Left ventricle myocardium inferior (tissue), 1 donor: ENCODE results near the gene CDC42BPG. TPM values are rescaled to one million over a fixed set of nuclear protein-coding genes. Genes with fewer than 3 reads are reported as not detected.

Experiments used
- DNase-seq: peaks from one replicate; pipeline ENCODE4 v3.0.0-alpha.2; 2020
- H3K27ac ChIP-seq: fragments of 200-600 bp; replicated peaks from 2 replicates; pipeline ENCODE4 v1.8.0; 2021
- H3K27me3 ChIP-seq: fragments of 200-600 bp; 2 replicates; pipeline ENCODE4 v1.8.0; 2021; ENCODE audit warnings: low read depth
- H3K36me3 ChIP-seq: fragments of 200-600 bp; 2 replicates; pipeline ENCODE4 v1.8.0; 2021
- H3K4me1 ChIP-seq: fragments of 200-600 bp; 2 replicates; pipeline ENCODE4 v1.8.0; 2021
- H3K4me3 ChIP-seq: fragments of 200-600 bp; 2 replicates; pipeline ENCODE4 v1.8.0; 2021; ENCODE audit warnings: mild to moderate bottlenecking, moderate library complexity
- H3K9me3 ChIP-seq: fragments of 200-600 bp; replicated peaks from 2 replicates; pipeline ENCODE4 v1.8.0; 2021
- CTCF ChIP-seq: fragments of 200-600 bp; IDR thresholded peaks from 2 replicates; pipeline ENCODE4 v1.8.0; 2021; ENCODE audit warnings: antibody characterized with exemption, mild to moderate bottlenecking, borderline replicate concordance
- intact Hi-C: fragments of 100-400 bp; cut with micrococcal nuclease; formaldehyde crosslinking; loops from one replicate; pipeline ENCODE4 v1.11.0; 2022
- total RNA-seq: library from RNA; stranded (reverse); fragmentation: NEBNext Ultra II Directional; extraction: Animal tissue kit (Norgen Biotek cat#: 25700); gene quantifications from one replicate; pipeline ENCODE4 v1.2.1, GENCODE V29; 2021
- donor health status: DM: no; HTN: yes; CAD: no; lungs with severe emphysema.

CDC42BPG gene
- total RNA-seq, 1 donor from 2014 or later = 1.1 TPM

GRCh38 chr11:64859542-64860414 lies 15.3 kb upstream of the CDC42BPG start:
- no peaks in the 10 kb centered on the region for H3K9me3 ChIP-seq
- DNase-seq = no peak
- H3K4me3 ChIP-seq = no peak overlapping the region
- H3K27ac ChIP-seq = peak overlapping the region; percentile 93
- H3K27me3 ChIP-seq = no peaks in the 10 kb centered on the region
- TF ChIP-seq CTCF = no peak
- H3K4me1 ChIP-seq = peaks cover 100% of the 10 kb centered on the region
- intact Hi-C loops = no loop called here
- H3K36me3 ChIP-seq = peaks cover 31% of the 10 kb centered on the region

DNA sequence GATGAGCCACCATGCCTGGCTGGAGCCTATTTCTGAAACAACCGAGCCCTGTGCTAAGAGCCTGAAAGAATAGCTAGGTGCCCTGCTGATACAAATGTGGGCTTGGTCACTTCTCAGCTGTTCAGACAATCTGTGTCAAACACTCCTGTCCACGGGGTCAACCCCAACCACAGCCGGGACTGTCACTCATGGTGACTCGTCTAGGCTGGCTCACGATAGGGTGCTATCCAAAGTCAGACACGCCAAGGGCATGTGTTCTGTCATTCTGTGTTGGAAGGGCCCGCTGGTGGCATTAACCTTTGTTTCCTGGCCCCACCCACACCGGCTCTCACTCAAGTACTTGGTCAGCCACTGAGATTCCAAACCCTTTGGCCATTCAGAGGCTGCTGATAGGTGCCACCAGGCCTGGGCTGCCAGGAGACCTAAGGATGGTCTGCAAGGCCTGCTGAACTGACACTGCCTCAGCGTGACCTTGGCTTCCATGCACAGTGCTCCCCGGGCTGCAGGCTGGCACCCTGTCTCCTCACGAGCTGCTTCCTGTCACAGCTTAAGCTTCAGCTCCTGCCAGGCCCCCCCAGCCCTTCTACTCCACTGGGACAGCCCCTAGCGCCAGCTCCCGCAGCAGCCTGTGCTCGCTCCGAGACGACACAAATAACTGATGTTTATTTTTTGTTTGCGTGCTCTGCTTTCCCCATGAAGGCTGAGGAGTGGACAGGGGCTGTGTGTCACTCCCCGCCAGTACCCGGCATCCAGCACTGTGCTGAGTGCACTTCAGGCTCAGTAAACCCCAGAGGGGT lies 14.2 kb upstream of the CDC42BPG start:
- Histone ChIP-seq H3K4me3 (peak overlapping the region; percentile 20), H3K9me3 (no peaks in the 10 kb centered on the region), H3K27ac (peak overlapping the region; percentile 93), H3K4me1 (peaks cover 100% of the 10 kb centered on the region), H3K27me3 (no peaks in the 10 kb centered on the region), H3K36me3 (peaks cover 40% of the 10 kb centered on the region)
- peak; percentile 70 for DNase-seq
- no peak for TF ChIP-seq CTCF
- intact Hi-C loops = no loop called here

GRCh38 chr11:64857485-64857884 lies 13.0 kb upstream of the CDC42BPG start:
- H3K27ac ChIP-seq = peak overlapping the region; percentile 93
- no peaks in the 10 kb centered on the region for H3K9me3 ChIP-seq
- peaks cover 100% of the 10 kb centered on the region for H3K4me1 ChIP-seq
- peaks cover 49% of the 10 kb centered on the region for H3K36me3 ChIP-seq
- H3K4me3 ChIP-seq = no peak overlapping the region
- no peak for TF ChIP-seq CTCF
- DNase-seq = no peak
- no peaks in the 10 kb centered on the region for H3K27me3 ChIP-seq
- intact Hi-C loops = no loop called here

DNA sequence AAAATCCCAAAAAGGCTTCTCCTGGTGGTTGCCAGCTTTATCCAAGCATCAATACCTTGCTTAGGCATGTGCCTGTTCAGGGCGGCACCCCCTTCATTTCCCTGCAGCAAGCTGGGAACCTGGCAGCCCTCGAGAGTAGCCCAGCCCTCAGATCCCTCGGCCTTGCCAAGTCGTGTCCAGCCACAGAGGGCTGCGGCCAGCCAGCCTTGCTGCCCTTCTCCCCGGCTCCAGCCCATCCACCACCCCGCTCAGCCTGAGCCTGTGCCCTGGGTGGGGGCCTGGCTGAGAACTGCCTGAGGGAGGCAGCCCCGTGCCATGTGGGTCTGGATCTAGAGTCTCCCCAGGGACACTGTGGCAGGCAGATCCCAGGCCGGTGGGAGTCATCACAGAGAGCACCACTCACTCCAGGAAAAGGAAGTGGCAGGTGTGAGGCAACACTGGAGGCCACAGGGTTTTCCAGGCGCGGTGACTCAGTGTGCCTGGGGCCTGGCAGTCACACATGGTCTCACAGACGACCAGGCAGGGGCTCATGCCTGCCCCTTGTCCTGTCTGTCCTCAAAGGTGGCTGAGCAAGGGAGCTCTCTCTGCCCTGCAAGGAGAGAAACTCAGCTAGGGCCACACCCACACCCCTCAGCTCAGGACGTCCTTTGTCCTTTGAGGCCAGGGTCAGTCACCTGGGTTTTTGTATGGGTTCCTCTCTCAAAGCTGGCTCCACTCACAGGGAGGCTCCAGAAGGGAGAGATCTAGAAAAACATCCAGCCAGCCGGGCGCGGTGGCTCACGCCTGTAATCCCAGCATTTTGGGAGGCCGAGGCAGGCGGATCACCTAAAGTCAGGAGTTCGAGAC lies 12.2 kb upstream of the CDC42BPG start:
- Histone ChIP-seq H3K9me3 (no peaks in the 10 kb centered on the region), H3K4me1 (peaks cover 100% of the 10 kb centered on the region), H3K27me3 (no peaks in the 10 kb centered on the region), H3K27ac (peak overlapping the region; percentile 93), H3K4me3 (peak overlapping the region; percentile 16), H3K36me3 (peaks cover 49% of the 10 kb centered on the region)
- intact Hi-C loops = no loop called here
- no peak for TF ChIP-seq CTCF
- no peak for DNase-seq
